ENCODE results near the gene IL1B.

Gene IL1B

DNA sequence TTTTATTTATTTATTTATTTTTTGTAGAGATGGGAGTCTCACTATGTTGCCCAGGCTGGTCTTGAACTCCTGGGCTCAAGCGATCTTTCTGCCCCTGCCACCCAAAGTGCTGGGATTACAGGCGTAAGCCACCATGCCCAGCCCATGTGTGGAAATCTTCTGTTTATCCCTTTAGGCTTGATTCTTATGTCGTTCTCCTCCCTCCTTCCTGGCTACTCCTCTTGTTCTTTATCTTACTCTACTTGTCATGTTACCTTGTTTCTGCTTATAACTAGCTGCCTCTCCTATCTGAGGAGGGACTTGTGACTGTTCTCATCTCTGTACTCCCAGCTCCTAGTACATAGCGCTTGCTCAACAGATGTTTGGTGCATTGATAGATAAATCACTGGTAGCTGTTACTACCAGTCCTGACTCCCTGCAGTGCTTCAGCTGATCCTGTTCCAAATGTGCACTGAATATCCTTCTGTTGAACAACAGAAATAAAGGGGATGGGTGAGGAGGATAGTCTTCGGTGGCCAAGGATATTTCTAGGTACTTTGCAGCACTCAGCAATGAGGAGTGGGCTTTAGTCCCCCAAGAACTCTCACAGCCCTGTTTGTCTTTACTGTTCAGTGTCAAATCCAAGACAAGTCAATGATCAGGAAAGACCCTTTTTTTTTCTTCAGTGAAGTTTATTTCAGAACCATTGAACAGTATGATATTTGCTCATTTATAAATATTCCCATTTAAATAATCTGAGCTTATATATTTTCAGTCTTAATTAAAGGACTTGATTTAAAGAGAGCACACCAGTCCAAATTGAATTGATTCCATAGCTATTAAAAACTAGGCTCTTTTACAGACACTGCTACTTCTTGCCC lies 7.2 kb downstream of the IL1B start:
- FAIRE-seq: no peak

DNA sequence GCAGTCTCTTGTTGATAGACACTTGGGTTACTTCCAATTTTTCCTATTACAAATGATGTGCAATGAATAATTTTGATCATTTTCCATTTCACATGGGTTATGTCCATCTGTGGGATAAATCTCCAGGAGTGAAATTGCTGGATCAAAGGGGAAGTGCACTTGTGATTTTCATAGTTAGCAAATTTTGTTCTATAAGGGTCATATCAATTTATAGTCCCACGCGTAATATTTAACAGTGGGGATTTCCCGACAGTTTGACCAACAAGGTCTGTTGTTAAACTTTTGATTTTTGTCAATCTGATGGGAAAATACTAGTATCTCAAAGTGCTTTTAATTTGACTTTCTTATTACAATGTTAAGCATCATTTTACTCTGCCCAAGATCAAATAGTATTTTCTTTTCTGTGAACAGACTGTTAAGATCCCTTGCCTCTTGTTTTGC lies 8.3 kb downstream of the IL1B start:
- no peak for FAIRE-seq

DNA sequence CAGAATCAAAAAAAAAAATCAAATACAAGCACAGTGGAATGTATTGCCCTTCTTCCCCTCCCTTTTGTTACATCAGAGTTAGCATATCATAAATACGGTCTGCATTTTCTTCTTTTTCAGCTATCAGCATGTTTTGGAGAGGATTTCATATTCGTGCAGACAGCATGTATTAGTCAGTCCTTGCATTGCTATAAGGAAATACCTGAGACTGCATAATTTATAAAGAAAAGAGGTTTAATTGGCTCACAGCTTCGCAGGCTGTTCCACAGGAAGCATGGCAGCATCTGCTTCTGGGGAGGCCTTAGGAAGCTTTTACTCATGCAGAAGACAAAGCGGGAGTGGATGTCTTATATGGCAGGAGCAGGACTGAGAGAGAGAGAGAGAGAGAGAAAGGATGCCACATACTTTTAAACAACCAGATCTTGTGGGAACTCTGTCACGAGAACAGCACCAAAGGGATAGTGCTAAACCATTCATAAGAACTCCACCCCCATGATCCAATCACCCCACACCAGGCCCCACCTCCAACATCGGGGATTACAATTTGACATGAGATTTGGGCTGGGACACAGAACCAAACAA lies 8.9 kb downstream of the IL1B start:
- FAIRE-seq: no peak

DNA sequence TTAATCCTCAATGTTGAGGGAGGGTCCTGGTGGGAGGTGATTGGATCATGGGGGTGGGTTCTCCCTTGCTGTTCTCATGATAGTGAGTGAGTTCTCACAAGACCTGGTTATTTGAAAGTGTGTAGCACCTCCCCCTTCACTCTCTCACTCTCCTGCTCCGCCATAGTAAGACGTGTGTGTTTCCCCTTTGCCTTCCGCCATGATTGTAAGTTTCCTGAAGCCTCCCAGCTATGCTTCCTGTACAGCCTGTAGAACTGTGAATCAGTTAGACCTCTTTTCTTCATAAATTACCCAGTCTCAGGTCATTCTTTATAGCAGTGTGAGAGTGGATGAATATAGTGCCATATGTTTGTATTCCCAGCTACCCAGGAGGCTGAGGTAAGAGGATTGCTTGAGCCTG lies 9.6 kb downstream of the IL1B start:
- no peak for FAIRE-seq

DNA sequence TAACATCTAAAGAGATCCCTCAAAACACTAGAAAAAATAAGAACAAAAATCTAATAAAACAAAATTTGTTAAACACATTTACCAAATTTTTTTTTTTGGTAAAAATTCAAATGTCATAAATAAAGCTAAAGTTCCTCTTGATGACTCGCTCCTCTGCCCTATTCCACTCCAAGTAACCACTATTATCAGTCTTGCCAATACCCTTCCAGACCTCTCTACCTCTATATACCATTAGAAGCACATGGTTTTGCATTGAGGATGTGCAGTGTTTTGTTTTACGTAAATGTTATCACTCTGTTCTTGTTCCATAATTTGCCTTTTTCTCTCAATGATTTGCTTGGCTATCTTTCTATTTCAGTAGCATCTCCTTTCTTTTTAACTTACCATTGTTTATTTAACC lies 10.9 kb downstream of the IL1B start:
- no peak for FAIRE-seq

DNA sequence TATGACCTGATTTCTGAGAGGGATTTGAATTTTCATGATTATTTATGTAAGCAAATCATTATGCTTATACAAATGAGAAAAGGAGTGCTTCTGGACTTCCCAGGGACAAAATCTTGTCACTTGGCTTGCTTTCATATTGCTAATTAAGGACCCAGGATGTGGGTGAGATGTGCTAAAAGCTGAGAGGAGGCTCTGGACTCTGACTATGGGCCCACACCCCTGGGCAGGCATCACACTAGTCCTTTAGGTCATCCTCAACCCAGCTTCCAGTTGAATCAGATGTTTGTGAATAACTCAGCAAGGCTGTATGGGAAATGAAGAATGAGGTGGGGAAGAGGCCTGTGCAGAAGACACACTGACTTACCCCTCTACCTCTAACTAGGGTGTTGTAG lies 11.9 kb downstream of the IL1B start:
- no peak for FAIRE-seq

DNA sequence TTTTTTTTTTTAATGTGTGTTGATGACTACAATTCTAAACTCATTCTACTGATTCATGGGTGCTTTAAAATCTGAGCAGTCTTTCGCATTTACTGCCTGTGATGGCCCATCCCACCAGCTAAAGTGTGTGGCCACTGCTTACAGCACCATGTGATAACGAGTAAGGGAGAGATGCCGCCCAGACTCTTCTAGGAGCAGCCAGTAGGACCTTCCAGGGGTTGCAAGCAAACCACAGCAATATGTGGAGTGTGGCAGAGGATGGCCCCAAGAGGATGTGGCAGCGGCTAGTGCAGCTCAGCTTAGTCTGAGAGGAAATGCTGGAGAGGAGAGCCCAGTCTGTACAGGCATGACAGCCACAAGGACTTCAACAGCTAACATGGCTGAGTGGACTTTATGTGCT lies 14.9 kb downstream of the IL1B start:
- no peak for FAIRE-seq

DNA sequence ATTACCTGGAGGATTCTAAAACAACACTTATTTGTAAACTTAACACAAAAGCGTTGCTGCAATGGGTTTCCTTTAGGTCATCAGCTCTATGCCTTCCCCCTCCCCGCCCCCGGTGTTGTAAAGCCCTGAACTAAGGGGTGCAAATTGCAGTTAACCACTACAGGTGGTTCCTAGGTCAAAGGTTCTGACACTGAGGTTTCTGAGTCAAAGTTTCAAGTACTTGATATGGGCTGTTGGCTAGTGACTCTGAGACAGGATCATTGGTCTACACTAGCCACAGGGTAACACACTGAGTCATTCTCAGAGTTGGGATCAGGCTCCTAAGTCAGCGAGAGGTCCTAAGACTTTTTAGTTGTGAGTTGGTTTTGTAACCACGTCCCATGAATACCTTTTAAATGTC lies 15.4 kb downstream of the IL1B start:
- no peak for FAIRE-seq

DNA sequence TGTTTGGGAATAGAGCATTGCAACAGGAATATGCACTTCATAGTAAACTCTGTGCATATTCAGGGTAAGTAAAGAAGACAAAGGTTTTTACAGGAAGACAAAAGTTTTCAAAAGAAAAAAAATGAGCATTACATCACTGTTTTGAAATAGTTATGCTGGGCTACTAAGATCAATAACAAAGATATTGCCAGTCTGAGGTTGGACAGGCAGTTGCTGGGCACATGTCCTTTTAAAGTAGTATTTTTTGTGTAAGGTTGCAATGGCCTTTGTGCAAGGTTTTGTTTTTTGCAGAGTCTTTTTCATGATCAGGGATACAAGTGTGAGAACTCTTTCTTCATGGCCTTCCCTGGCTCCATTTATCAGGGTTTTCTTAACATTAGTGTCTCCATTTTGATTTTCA lies 16.2 kb downstream of the IL1B start:
- FAIRE-seq: no peak

DNA sequence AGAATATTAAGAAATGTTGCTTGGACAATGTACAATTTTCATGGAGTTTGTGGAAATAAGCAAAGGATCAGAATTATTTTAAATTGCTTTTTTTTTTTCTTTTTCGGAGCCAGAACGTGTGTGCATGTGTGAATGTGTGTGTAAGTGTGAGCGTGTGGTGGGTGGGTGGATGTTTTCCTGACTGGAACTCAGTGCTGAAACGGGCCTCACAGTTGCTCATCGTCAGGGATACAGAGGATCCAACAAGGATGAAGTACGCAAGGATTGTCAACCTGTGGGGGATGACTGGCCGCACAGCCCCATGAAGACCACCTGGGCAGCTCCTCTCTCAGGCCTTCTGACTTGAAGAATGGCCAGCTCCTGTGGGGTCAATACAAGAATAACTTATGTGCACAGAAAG lies 17.5 kb downstream of the IL1B start:
- no peak for FAIRE-seq

DNA sequence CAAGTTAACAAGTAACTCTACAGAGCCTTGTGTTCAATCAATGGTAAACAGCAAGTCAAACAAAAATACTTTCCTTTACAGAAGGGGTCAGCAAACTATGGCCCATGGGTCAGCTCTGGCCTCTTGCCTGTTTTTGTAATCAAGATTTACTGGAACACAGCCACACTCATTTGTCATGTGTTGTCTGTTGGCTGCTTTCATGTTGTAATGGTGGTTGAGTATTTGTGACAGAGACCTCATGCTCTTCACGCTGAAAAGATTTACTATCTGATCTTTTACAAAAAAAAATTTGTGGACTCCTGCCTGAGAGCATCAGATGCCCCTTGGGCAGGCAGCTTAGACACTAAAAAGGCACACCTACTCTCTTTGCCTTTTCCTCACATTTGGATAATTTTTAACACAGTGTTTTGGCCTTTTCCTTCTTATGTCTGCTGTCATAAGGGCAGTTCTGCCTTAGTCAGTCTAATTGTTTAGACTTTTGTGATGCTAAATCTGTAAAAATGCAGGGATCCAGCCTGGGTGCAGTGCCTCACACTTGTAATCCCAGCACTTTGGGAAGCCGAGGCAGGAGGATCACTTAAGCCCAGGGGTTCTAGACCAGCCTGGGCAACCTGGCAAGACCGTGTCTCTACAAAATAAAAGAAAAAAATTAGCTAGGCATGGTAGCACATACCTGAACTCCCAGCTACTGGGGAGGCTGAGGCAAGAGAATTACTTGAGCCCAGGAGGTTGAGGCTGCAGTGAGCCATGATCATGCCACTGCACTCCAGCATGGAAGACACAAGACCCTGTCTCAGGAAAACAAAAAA lies 18.3 kb downstream of the IL1B start:
- FAIRE-seq: no peak

DNA sequence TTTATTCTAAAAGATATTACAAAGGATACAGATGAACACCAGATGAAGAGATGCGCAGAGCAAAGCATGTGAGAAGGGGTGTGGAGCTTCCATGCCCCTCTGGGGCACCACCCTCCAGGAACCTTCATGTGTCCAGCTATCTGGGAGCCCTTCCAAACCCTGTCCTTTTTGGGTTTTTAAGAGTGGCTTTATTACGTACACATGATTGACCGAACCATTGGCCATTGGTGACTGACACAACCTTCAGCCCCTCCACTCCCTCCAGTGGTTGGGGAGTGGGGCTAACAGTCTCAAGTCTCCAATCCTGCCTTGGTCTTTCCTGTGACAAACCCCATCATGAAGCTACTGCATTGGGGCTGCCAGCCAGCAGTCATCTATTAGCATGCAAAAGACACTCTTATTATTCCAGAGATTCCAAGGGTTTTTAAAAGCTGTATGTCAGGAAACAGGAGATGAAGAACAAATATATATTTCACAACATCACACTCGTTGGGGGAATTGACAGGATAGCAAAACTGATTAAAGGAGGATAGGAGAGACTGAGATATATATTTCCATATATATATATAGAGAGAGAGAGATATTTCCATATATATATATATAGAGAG lies 19.4 kb downstream of the IL1B start:
- FAIRE-seq: no peak

DNA sequence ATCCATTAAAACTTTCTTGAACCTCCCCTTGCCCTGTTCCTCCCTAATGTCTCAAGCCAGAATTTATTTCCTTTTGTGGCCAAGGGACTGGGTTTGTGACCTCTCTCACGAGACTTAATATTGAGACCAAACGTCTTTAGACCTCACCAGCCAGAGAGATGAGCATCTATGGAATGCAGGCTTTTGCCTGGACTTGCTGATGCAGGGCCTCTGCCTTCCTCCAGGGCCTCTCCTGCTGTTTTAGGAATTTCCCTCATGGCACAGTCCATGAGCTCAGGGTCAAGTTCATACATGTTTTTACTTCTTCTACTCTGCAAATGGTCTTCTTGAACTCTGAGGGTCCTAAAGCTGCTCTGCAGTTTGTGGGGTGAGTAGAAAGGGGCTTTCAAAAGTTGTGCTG lies 22.3 kb downstream of the IL1B start:
- FAIRE-seq: no peak

DNA sequence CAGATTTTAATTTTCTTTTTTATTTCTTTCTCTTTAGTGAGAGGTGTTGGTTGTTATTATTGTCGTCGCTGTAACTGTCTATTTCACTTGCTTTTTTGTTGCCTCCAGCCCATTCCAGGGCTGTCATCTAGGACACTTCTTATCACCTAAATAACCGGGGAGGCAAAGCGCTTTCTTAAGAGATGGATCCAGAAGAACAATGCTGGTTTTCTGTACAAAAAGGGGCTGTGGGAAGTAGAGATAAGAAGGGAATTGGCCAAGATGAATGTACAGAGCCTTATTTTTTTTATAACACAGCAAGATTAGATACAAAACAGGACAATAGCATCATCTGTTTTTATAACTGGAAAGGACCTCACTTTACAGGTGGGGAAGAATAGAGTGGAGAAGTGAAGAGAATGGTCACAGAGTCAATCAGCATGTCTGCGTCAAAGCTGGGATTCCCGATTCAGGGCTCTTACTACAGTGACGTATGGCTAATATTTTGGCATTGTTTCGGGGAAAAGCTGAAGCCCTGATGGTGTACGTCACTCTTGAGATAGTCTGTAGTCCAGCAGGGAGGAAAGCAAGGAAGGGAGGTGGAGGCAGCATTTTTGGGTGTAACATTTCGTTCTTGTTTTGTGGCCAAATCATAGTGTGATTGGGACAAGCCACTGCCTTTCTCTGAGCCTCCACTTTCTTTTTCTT lies 23.2 kb downstream of the IL1B start:
- no peak for FAIRE-seq

DNA sequence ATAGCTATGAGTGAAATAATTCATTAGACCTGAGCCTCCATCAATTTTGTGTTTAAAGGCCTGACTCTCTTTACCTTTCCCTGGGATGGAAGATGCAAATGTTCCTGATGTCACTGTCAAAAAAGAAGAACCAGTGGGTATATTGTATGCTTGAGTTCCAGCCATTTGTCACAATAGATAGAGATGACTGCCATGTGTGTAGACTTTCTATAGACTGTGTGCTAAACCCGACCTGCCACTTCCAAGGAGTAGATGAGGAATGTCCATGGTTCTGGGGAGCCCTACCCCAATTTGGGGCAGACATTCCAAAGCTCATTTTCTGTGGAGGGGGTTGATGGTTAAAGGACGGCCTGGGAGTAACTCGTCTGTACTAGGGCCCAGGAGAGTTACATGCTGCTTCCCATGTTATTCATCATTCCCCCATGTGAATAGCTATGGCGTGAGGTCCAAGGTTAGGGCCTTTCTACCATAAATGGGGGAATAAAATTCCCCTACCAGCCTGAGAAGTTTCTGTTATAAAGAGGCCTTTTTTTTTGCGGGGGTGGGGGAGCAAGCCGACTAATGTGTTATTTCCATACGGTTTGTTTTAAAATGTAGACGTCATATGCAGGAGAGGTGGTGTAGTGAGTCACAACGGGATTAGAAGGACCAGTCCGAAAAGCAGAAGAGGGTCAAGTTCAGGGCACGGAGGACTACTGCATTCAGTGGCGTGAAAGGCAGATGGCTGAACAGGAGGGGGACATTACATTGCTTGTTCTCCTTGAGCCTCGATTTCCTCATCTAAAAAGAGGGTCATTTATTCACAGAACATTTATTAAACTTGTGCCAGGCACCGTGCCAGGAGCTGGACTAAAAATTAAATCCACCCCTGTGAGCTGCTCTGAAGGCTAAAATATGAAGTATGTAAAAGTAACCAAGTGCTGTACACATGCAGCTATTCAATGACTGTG lies 24.0 kb downstream of the IL1B start:
- FAIRE-seq: no peak

DNA sequence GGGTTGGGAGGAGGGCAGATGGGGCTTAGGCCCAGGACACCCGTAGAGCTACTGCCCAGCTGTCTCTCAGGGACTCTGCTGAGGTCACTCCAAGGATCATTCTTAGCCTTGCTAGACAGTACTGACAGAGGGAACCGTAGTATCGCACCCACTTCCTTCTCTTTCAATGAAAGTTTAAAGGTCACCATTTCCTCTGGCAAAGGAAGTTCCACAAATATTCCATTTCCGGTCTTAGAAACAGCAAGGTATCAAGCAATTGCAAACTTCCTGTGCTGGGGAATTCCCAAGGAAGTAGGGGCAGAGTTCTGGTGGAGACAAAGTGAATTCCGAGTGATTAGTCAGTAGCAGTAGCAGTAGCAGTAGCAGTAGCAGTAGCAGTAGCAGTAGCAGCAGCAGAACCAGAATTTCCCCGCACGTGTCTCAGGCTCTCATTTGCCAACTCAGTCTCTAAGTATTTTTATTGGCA lies 24.7 kb downstream of the IL1B start:
- FAIRE-seq: no peak

DNA sequence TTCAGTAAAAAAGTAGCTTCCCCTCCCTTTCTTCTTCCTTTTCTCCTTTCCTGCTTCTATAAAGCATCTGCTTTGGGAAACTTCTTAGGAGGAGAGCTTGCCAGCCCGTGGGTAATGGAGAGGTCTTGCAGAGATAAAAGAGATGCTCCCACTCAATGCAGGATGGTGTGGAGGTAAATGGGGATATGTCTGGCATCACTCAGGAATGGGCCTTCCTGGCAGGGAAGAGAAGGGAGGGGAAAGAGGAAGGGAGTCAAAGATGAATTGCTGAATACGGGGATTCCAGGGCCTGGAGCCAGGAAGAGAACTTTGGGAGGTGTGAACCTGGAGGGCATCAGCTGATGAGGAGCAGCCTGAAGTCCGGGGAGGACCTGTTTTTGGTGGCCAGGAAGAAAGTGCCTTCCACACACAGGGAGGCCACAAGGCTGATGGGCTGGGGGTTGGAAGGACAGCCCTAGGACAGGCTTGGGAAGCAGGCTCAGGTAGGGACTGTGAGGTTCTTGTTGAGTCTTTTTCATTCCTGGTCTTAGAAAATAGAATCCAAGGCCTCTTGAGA lies 25.2 kb downstream of the IL1B start:
- FAIRE-seq: no peak

DNA sequence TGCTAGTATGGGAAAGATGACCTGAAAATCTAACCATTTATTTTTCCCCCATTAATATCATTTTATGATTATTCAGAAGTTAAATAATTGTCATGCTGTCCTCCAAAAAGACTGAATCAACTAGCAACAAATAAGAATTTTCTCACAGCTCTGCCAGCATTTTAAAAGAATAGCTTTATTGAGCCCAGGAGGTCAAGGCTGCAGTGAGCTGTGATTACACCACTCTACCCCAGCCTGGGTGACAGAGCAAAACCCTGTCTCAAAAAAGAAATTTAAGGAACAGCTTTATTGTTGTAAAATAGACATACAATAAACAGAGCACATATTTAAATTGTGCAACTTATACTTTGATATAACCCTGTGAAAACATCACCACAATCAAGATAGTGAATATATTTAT lies 27.5 kb downstream of the IL1B start:
- no peak for FAIRE-seq

DNA sequence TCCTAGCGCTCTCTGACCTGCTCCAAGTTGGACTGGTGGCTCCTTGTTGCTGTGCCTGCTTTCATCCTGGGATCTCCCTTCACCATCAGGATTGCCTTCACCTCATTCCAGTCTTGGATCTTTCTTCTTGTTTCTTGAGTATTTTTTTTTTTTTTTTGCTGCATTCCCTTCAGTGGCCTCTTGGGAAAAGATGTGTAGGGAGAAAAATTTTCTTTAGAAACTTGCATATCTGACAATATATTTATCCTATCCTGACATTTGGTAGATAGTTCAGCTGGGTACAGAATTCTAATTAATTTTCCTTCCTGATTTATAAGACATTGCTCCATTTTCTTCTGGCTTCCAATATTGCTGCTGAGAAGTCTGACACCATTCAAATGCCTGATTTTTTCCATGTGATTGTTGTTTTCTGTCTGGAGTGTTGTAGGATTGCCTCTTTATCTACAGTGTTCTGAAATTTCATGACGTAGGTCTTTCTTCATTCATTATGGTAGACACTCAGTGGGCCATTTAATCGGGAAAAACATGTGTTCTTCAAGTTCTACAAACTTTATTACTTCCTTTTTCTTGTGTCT lies 29.3 kb downstream of the IL1B start:
- no peak for FAIRE-seq

DNA sequence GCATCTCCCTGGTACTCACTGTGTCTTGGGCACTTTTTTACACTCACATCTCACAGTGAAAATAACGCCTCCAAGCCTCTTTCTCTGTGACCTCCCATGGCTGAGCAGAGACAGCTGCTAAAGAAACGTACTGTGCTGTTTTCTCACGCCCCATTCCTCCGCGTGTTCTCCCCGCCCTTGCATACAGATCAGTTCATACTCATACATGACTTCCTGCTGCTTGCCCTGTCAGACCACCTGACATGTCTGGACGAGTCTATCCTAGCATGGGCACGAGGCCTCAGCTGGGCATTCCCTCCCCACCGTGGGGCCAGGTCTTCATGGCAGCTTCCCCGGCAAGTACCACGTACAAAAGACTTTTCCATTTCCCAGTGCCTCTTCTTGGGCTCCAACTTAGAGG lies 31.0 kb downstream of the IL1B start:
- no peak for FAIRE-seq

Data from islet of Langerhans (tissue), 1 donor.